Activated naive CD4-positive, alpha-beta T cell treated with anti-CD3 and anti-CD28 coated beads for 36 hours (primary cell): ENCODE measurements around the gene ANKRD13A. TPM values are rescaled to one million over a fixed set of nuclear protein-coding genes. Genes with fewer than 3 reads are reported as not detected.
"Not testable (repeated sequence)": the region's sequence is repeated elsewhere in the genome, so short reads cannot be mapped to it uniquely, and the experiment has no call there.

Experiments used
- CTCF ChIA-PET: fragments of 350-600 bp; sonication (Branson Sonifier 250); formaldehyde crosslinking; loops from one replicate; lab custom pipeline; 2021; ENCODE audit warnings: antibody characterized with exemption; lab: Charles Lee
- DNase-seq: peaks from one replicate; pipeline ENCODE4 v3.0.0-alpha.2; 2020
- H3K27ac Mint-ChIP-seq: one replicate; pipeline ENCODE4 v1.8.0; 2021; ENCODE audit warnings: mild to moderate bottlenecking, mixed read lengths
- H3K27me3 Mint-ChIP-seq: one replicate; pipeline ENCODE4 v1.8.0; 2021; ENCODE audit warnings: low read depth, mixed read lengths
- H3K36me3 Mint-ChIP-seq: one replicate; pipeline ENCODE4 v1.8.0; 2021; ENCODE audit warnings: low read depth, mixed read lengths
- H3K4me1 Mint-ChIP-seq: one replicate; pipeline ENCODE4 v1.8.0; 2021; ENCODE audit warnings: low read depth, mixed read lengths
- H3K4me3 Mint-ChIP-seq: one replicate; pipeline ENCODE4 v1.8.0; 2021; ENCODE audit warnings: mild to moderate bottlenecking, moderate library complexity, mixed read lengths
- H3K9me3 Mint-ChIP-seq: one replicate; pipeline ENCODE4 v1.8.0; 2021; ENCODE audit warnings: mixed read lengths
- intact Hi-C: fragments of 100-400 bp; cut with micrococcal nuclease; formaldehyde crosslinking; loops from one replicate; pipeline ENCODE4 v1.15.1; 2023
- total RNA-seq, 2 experiments: library from RNA; stranded (reverse); gene quantifications; one replicate each; pipeline ENCODE4 v1.2.3, GENCODE V29; 2021

The ANKRD13A gene
- total RNA-seq, 2 experiments from 2014 or later, result 28.3 to 31.5 TPM

DNA sequence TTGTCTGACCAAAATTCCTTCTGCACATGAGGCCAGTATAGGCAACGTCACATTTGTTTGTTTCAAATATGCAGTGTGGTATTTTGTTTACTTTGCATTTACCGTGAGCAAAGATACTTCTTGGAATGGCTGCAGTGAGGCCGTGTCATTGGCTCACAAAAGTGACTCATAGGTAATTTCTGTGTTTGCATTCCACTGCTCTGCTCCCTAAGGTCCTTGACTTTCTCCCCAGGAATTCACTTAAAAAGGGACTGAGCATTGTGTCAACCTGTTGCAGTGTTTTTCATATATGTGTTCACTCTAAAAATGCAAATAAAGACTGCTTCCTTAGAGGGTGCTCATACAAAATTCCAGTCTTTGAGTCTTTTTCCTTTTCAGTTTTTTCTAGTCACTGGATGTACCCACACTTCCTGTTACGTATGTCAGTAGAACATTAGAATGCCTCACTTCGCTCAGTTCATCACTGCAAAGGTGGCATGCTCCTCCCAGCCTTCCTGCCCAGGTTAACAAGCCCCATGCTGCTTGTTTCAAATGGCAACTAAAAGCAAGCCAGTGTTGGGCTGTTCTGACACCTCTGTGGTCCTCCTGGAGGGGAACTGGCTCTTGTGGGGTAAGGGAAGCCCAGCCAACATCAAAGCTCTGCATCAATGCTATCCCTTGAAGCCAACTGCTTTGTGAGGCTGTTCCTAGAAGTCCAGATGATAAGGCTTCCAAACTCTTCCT lies 40.0 kb downstream of the ANKRD13A start:
- CTCF ChIA-PET, result interaction anchor here (1.1 kb wide), 1 partner anchor 35 kb away, joined by 3 read pairs; no protein-coding TSS in a partner anchor
- peak; percentile 69 for DNase-seq
- Mint-ChIP-seq H3K36me3 (peaks cover 15% of the 10 kb centered on the region), H3K4me1 (peaks cover 38% of the 10 kb centered on the region), H3K27ac (peak overlapping the region; percentile 89), H3K27me3 (no peaks in the 10 kb centered on the region), H3K9me3 (no peaks in the 10 kb centered on the region), H3K4me3 (no peak overlapping the region)
- intact Hi-C loops, result no loop called here

DNA sequence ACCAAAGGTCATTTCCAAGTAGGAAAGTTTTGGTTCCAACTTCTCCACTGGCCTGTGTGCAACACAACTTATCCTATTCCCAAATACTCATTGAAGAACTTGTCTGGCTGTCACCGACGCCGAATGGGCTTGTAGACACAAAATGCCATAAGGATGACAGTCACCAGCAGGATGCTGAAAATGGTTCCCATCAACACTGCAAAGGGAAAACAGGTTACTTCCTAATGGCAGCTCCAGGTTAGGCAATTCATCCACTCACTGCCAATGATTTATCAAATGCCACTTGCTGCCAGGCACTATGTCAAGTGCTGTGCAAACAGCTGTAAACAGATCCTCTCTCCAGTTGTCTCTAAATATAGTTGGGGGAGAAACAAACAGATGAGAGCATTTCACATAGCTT lies 43.0 kb downstream of the ANKRD13A start:
- Mint-ChIP-seq H3K4me1 (peaks cover 49% of the 10 kb centered on the region), H3K9me3 (no peaks in the 10 kb centered on the region), H3K27ac (no peak overlapping the region), H3K4me3 (no peak overlapping the region), H3K27me3 (no peaks in the 10 kb centered on the region), H3K36me3 (peaks cover 6% of the 10 kb centered on the region)
- intact Hi-C loops, result no loop called here
- no peak for DNase-seq
- CTCF ChIA-PET, result interaction anchor here (0.7 to 1.5 kb wide), 7 partner anchors 11 to 364 kb away, joined by 3 to 5 read pairs (median 4); no protein-coding TSS in a partner anchor

GRCh38 chr12:110046451-110047187 lies 47.4 kb downstream of the ANKRD13A start:
- intact Hi-C loops, result loop anchor here (5.0 kb wide), 1 partner anchor 334 kb away; the partner anchor contains the start of gene FAM222A
- H3K4me1 Mint-ChIP-seq, result peaks cover 37% of the 10 kb centered on the region
- no peak overlapping the region for H3K27ac Mint-ChIP-seq
- H3K4me3 Mint-ChIP-seq, result peak overlapping the region; percentile 36
- H3K27me3 Mint-ChIP-seq, result no peaks in the 10 kb centered on the region
- H3K36me3 Mint-ChIP-seq, result peaks cover 4% of the 10 kb centered on the region
- no peaks in the 10 kb centered on the region for H3K9me3 Mint-ChIP-seq
- CTCF ChIA-PET, result interaction anchor here (0.7 to 1.4 kb wide), 2 partner anchors 77 to 78 kb away, joined by 4 read pairs; partner anchors contain the start of gene IFT81
- DNase-seq, result no peak

- Mint-ChIP-seq H3K27me3 (no peaks in the 10 kb centered on the region), H3K36me3 (peaks cover 2% of the 10 kb centered on the region), H3K4me3 (peak overlapping the region; percentile 83), H3K9me3 (no peaks in the 10 kb centered on the region), H3K27ac (no peak overlapping the region), H3K4me1 (peaks cover 34% of the 10 kb centered on the region)
- CTCF ChIA-PET, result interaction anchor here (0.7 to 1.4 kb wide), 4 partner anchors 49 to 107 kb away, joined by 3 to 4 read pairs (median 4); partner anchors contain the start of gene IFT81
- intact Hi-C loops, result loop anchor here (5.0 kb wide), 1 partner anchor 335 kb away; the partner anchor contains the start of gene FAM222A
- DNase-seq, result no peak
Observed at GRCh38 chr12:110047297-110047940, 48.2 kb downstream of the ANKRD13A start.

- peak within 1 kb of the TSS; percentile 83 for H3K4me3 Mint-ChIP-seq
- CTCF ChIA-PET, result interaction anchor here (1.0 to 1.2 kb wide), 2 partner anchors 50 to 108 kb away, joined by 3 to 4 read pairs; no protein-coding TSS in a partner anchor
- H3K27ac Mint-ChIP-seq, result peak within 1 kb of the TSS; percentile 87
- peak; percentile 96 for DNase-seq
- no peaks in the 10 kb centered on the region for H3K9me3 Mint-ChIP-seq
- no peaks in the 10 kb centered on the region for H3K36me3 Mint-ChIP-seq
- H3K4me1 Mint-ChIP-seq, result peaks cover 28% of the 10 kb centered on the region
- intact Hi-C loops, result loop anchor here (1.0 to 5.0 kb wide), 7 partner anchors 31 to 336 kb away; partner anchors contain the start of genes FAM222A, GIT2, IFT81 and TCHP
- H3K27me3 Mint-ChIP-seq, result no peaks in the 10 kb centered on the region
Observed at GRCh38 chr12:110048242-110049027, 49.2 kb downstream of the ANKRD13A start, which contains the start of gene C12orf76. TSS of gene C12orf76 (minus strand) at chr12:110048522. CDS start at chr12:110048495, 27 bp downstream.

DNA sequence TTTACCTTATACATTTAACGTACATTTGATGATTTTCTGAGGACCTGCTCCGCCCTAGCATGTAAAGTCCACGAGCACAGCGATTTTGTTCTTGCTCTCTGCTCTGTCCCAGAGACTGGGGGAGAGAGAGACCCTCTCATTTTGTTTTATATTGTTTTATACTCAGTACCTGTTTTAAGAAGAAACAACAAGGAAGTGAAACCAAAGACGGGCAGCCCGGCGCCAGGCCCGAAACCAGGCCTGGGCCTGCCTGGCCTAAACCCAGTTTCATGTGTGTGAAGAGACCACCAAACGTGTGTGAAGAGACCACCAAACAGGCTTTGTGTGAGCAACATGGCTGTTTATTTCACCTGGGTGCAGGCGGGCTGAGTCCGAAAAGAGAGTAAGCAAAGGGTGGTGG lies 49.8 kb downstream of the ANKRD13A start:
- Mint-ChIP-seq H3K4me1 (peaks cover 27% of the 10 kb centered on the region), H3K27ac (peak overlapping the region; percentile 87), H3K4me3 (peak overlapping the region; percentile 83)
- H3K9me3 Mint-ChIP-seq, DNase-seq, H3K27me3 Mint-ChIP-seq, H3K36me3 Mint-ChIP-seq, CTCF ChIA-PET: not testable (repeated sequence)
- intact Hi-C loops, result loop anchor here (2.0 to 5.0 kb wide), 2 partner anchors 44 to 337 kb away; partner anchors contain the start of gene FAM222A

DNA sequence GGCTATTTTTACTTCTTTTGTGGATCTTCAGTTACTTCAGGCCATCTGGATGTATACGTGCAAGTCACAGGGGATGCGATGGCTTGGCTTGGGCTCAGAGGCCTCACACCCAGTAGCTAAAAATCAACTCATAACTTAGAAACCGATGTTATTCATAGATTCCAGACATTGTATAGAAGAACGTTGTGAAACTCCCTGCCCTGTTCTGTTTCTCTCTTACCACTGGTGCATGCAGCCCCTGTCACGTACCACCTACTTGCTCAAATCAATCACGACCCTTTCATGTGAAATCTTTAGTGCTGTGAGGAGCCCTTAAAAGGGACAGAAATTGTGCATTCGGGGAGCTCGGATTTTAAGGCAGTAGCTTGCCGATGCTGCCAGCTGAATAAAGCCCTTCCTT lies 50.4 kb downstream of the ANKRD13A start:
- H3K27me3 Mint-ChIP-seq, CTCF ChIA-PET, DNase-seq, H3K9me3 Mint-ChIP-seq, H3K36me3 Mint-ChIP-seq: not testable (repeated sequence)
- Mint-ChIP-seq H3K27ac (peak overlapping the region; percentile 87), H3K4me3 (peak overlapping the region; percentile 83), H3K4me1 (peaks cover 26% of the 10 kb centered on the region)
- intact Hi-C loops, result loop anchor here (2.0 to 5.0 kb wide), 2 partner anchors 45 to 337 kb away; partner anchors contain the start of gene FAM222A

DNA sequence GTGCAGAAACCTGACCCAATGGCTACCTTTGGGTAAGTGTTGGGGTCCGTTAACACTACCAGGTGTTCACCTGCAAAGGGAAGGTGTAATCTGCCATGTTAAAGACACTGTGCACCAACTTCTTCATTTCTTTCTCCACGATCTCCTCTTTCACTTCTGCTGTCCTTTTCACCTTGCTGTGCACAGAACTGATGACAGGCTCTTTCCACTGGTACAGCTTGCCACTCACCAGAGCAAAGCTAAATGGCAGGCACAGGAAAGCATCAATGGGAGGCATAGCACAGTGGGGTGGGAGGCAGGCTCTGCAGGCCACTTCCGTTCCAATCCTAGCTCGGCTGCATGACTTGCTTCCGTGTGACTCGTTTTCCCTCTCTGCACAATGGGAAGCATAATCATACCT lies 51.7 kb downstream of the ANKRD13A start:
- H3K27ac Mint-ChIP-seq, result no peak overlapping the region
- no peak for DNase-seq
- intact Hi-C loops, result no loop called here
- no peaks in the 10 kb centered on the region for H3K36me3 Mint-ChIP-seq
- no peaks in the 10 kb centered on the region for H3K27me3 Mint-ChIP-seq
- CTCF ChIA-PET, result no interaction called here
- no peaks in the 10 kb centered on the region for H3K9me3 Mint-ChIP-seq
- peaks cover 33% of the 10 kb centered on the region for H3K4me1 Mint-ChIP-seq
- no peak overlapping the region for H3K4me3 Mint-ChIP-seq

DNA sequence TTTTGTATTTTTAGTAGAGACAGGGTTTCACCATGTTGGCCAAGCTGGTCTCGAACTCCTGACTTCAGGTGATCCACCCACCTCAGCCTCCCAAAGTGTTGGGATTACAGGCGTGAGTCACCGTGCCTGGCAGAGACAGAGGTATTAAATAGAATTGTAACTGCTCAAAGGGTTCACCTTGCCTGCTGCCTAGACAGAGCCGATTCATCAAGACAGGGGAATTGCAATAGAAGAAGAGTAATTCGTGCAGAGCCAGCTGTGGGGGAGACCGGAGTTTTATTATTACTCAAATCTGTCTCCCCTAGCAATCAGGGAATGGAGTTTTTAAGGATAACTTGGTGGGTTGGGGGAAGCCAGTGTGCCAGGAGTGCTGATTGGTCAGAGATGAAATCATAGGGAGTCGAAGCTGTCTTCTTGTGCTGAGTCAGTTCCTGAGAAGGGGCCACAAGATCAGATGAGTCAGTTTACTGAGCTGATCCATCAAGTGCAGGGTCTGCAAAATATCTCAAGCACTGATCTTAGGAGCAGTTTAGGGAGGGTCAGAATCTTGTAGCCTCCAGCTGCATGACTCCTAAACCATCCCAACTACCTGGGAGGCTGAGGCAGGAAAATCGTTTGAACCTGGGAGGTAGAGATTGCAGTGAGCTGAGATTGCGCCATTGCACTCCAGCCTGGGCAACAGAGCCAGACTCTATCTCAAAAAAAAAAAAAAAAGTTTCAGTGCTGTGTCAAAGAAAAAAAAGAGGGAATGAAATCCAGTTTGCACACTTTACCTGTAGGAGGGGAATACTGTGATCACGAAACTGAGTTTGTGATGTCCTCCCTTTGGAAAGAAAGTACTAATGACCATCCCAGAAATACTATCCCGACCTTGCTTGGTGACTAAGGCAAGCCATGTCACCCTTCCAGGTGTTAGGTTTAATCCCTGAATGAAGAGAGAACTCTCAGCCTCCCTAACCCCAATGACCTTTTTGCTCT lies 56.4 kb downstream of the ANKRD13A start:
- H3K4me3 Mint-ChIP-seq, H3K27ac Mint-ChIP-seq, H3K9me3 Mint-ChIP-seq, H3K27me3 Mint-ChIP-seq, H3K36me3 Mint-ChIP-seq, DNase-seq, intact Hi-C loops: not testable (repeated sequence)
- CTCF ChIA-PET, result interaction anchor here (0.6 kb wide), 1 partner anchor 43 kb away, joined by 3 read pairs; no protein-coding TSS in a partner anchor
- H3K4me1 Mint-ChIP-seq, result peaks cover 17% of the 10 kb centered on the region

- intact Hi-C loops, result not testable (repeated sequence)
Observed at GRCh38 chr12:110056643-110057042, 57.4 kb downstream of the ANKRD13A start.

More at GRCh38 chr12:110056643-110057042, 57.4 kb downstream of the ANKRD13A start:
- CTCF ChIA-PET, H3K4me3 Mint-ChIP-seq, H3K9me3 Mint-ChIP-seq, DNase-seq, H3K27me3 Mint-ChIP-seq, H3K36me3 Mint-ChIP-seq, H3K27ac Mint-ChIP-seq: not testable (repeated sequence)
- H3K4me1 Mint-ChIP-seq, result peaks cover 20% of the 10 kb centered on the region
